GM13976 (cell line): ENCODE data around the gene MTMR1.

Experiments used
- DNase-seq: peaks from one replicate; pipeline ENCODE4 v3.0.0; 2012; ENCODE audit warnings: low spot score
- CTCF ChIP-seq: IDR thresholded peaks from 2 replicates; pipeline ENCODE4 v1.5.1; 2012; ENCODE audit warnings: borderline replicate concordance, mild to moderate bottlenecking; ENCODE audit not compliant: insufficient read depth; ENCODE audit errors: extremely low read depth, missing control alignments, control extremely low read depth
- in situ Hi-C: fragments of 300-500 bp; cut with MboI; formaldehyde crosslinking; loops from one replicate; pipeline ENCODE4 v1.12.0; 2022; ENCODE audit warnings: low sequenced_read_pairs, mixed read lengths, inconsistent platforms; ENCODE audit not compliant: unreplicated experiment

MTMR1 gene

GRCh38 chrX:150763810-150764209, 70.6 kb downstream of the MTMR1 start:
- TF ChIP-seq CTCF = no peak
- in situ Hi-C loops = no loop called here
- no peak for DNase-seq

- no peak for DNase-seq
- in situ Hi-C loops = no loop called here
- TF ChIP-seq CTCF = no peak
Measured at GRCh38 chrX:150765237-150765636, 72.0 kb downstream of the MTMR1 start.

- DNase-seq = no peak
- in situ Hi-C loops = no loop called here
- no peak for TF ChIP-seq CTCF
Measured at GRCh38 chrX:150765782-150766350, 72.7 kb downstream of the MTMR1 start.

- TF ChIP-seq CTCF = no peak
- in situ Hi-C loops = no loop called here
- DNase-seq = peak; percentile 30
Measured at GRCh38 chrX:150766351-150767044, 73.3 kb downstream of the MTMR1 start.

GRCh38 chrX:150767045-150767395, 73.8 kb downstream of the MTMR1 start:
- TF ChIP-seq CTCF = no peak
- no peak for DNase-seq
- in situ Hi-C loops = no loop called here

- in situ Hi-C loops = no loop called here
- DNase-seq = peak; percentile 17
- TF ChIP-seq CTCF = no peak
Measured at GRCh38 chrX:150767475-150768131, 74.4 kb downstream of the MTMR1 start.
